Measurements from ENCODE around the gene PECR. TPM values are rescaled to one million over a fixed set of nuclear protein-coding genes. Genes with fewer than 3 reads are reported as not detected.

PECR gene
- total RNA-seq, 1 experiment from 2014 or later: 26.0 TPM

- TF ChIP-seq CTCF (conservative IDR thresholded peaks at IDR 0.05; ENCODE audit: low read depth, low read length) (no peak), EZH2 (IDR thresholded peaks at IDR 0.05; ENCODE audit: low read length, unreplicated experiment) (no peak), EZH2phosphoT487 (IDR thresholded peaks at IDR 0.05; ENCODE audit: borderline replicate concordance, low read length) (no peak)
- peaks cover 49% of the 10 kb centered on the region for H3K36me3 ChIP-seq (ENCODE audit: low read depth, low read length)
- 0 out of 2 replicates have a peak, but pooled peaks cover 18% of the 10 kb centered on the region for H4K20me1 ChIP-seq (ENCODE audit: low read length)
- H3F3A ChIP-seq (ENCODE audit: low read length, unreplicated experiment): no peaks in the 10 kb centered on the region
- peak overlapping the region; percentile 97 for H3K4me2 ChIP-seq (ENCODE audit: low read length)
- no peaks in the 10 kb centered on the region for H3K9me3 ChIP-seq (ENCODE audit: low read length)
- POLR2A ChIA-PET (ENCODE audit: unreplicated experiment): no interaction called here
- no peak overlapping the region for H3K27ac ChIP-seq (ENCODE audit: low read length)
- intact Hi-C loops (cut with micrococcal nuclease): loop anchor here (2.0 to 10.0 kb wide), 2 partner anchors 78 to 384 kb away; partner anchors contain the start of gene RPL37A
- peak overlapping the region; percentile 97 for H3K4me3 ChIP-seq (ENCODE audit: low read length)
- BruUV-seq (replicated peaks): no TSS peak
- H3K79me2 ChIP-seq (ENCODE audit: low read length): peaks cover 50% of the 10 kb centered on the region
- no peaks in the 10 kb centered on the region for H3K27me3 ChIP-seq (ENCODE audit: low read length)
- ATAC-seq (no peak), DNase-seq (no peak)
- H3K4me1 ChIP-seq (ENCODE audit: insufficient read depth, low read length): peaks cover 36% of the 10 kb centered on the region
- H3K9ac ChIP-seq (ENCODE audit: low read length): peak overlapping the region; percentile 98
- no peaks in the 10 kb centered on the region for H3K9me2 ChIP-seq (replicated peaks; ENCODE audit: low read length)
- CTCF ChIA-PET: no interaction called here
- no peak overlapping the region for H2AFZ ChIP-seq (ENCODE audit: low read length)
Measured at GRCh38 chr2:216110620-216111019, 29.0 kb upstream of the PECR start.

GRCh38 chr2:216109962-216110614 is 28.5 kb upstream of the PECR start:
- peaks cover 44% of the 10 kb centered on the region for H3K36me3 ChIP-seq (ENCODE audit: low read depth, low read length)
- H3K9ac ChIP-seq (ENCODE audit: low read length): peak overlapping the region; percentile 98
- ChIA-PET CTCF (interaction anchor here (0.6 kb wide), 1 partner anchor 302 kb away, joined by 3 read pairs; no protein-coding TSS in a partner anchor), POLR2A (ENCODE audit: unreplicated experiment) (no interaction called here)
- peaks cover 30% of the 10 kb centered on the region for H3K4me1 ChIP-seq (ENCODE audit: insufficient read depth, low read length)
- no peak for TF ChIP-seq EZH2 (IDR thresholded peaks at IDR 0.05; ENCODE audit: low read length, unreplicated experiment)
- TF ChIP-seq EZH2phosphoT487 (IDR thresholded peaks at IDR 0.05; ENCODE audit: borderline replicate concordance, low read length): no peak
- TF ChIP-seq CTCF (conservative IDR thresholded peaks at IDR 0.05; ENCODE audit: low read depth, low read length): peak; percentile 72
- DNase-seq (peak; percentile 44), ATAC-seq (no peak)
- peak overlapping the region; percentile 77; the same call in 1 of the 2 replicates for H2AFZ ChIP-seq (ENCODE audit: low read length)
- H3K27ac ChIP-seq (ENCODE audit: low read length): peak overlapping the region; percentile 37
- H3K9me2 ChIP-seq (replicated peaks; ENCODE audit: low read length): no peaks in the 10 kb centered on the region
- H3K9me3 ChIP-seq (ENCODE audit: low read length): no peaks in the 10 kb centered on the region
- no peaks in the 10 kb centered on the region for H3K27me3 ChIP-seq (ENCODE audit: low read length)
- no peaks in the 10 kb centered on the region for H3F3A ChIP-seq (ENCODE audit: low read length, unreplicated experiment)
- peaks cover 45% of the 10 kb centered on the region for H3K79me2 ChIP-seq (ENCODE audit: low read length)
- H4K20me1 ChIP-seq (ENCODE audit: low read length): 0 out of 2 replicates have a peak, but pooled peaks cover 18% of the 10 kb centered on the region
- BruUV-seq (replicated peaks): TSS peak; percentile 57
- peak overlapping the region; percentile 97 for H3K4me3 ChIP-seq (ENCODE audit: low read length)
- H3K4me2 ChIP-seq (ENCODE audit: low read length): peak overlapping the region; percentile 97
- intact Hi-C loops (cut with micrococcal nuclease): loop anchor here (2.0 to 10.0 kb wide), 2 partner anchors 77 to 385 kb away; partner anchors contain the start of gene RPL37A
